Metanephros (tissue), 1 donor: Measurements from ENCODE around the gene FAM174C. TPM values are rescaled to one million over a fixed set of nuclear protein-coding genes. Genes with fewer than 3 reads are reported as not detected.

Experiments used
- total RNA-seq: library from RNA; depleted of rRNA; stranded (reverse); fragments of >200 nt; gene quantifications from one replicate; pipeline ENCODE4 v1.2.3, GENCODE V29; 2014

Gene FAM174C
- total RNA-seq = 16.6 TPM

GRCh38 chr19:1275260-1275975 is at the start of gene FAM174C:
TSS of gene FAM174C (plus strand) at chr19:1275530. CDS start at chr19:1275550, 20 bp downstream.

GRCh38 chr19:1237754-1238368 is 37.5 kb upstream of the FAM174C start, which contains the start of gene CBARP:
TSS of gene CBARP (minus strand) at chr19:1238005. CDS start at chr19:1236100, 1,905 bp downstream.

DNA sequence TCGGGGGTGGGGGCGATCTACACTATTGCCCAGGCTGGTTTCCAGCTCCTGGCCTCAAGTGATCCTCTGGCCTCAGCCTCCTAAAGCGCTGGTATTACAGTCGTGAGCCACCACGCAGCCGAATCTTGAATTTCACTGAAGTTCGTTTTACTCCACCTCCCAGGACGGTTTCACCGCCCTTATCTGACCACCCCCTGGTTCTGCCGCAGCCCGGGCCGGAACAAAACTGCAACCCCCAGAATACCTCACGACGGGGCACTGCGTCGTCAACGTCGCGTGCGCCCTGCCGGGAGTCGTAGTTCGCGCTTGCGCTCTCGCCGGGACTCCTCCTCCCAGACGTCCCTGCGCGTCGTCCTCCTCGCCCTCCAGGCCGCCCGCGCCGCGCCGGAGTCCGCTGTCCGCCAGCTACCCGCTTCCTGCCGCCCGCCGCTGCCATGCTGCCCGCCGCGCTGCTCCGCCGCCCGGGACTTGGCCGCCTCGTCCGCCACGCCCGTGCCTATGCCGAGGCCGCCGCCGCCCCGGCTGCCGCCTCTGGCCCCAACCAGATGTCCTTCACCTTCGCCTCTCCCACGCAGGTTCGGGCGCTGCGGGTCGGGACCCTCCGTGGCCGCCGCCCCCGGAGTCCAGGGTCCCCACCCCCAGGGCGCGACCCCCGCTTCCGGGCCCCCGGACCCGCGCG is 33.8 kb upstream of the FAM174C start, which contains the start of gene ATP5F1D:
ATP5F1D (plus strand) TSS at position 335 of the 679 bp plus-strand sequence; CDS start at position 435, 100 bp downstream.

DNA sequence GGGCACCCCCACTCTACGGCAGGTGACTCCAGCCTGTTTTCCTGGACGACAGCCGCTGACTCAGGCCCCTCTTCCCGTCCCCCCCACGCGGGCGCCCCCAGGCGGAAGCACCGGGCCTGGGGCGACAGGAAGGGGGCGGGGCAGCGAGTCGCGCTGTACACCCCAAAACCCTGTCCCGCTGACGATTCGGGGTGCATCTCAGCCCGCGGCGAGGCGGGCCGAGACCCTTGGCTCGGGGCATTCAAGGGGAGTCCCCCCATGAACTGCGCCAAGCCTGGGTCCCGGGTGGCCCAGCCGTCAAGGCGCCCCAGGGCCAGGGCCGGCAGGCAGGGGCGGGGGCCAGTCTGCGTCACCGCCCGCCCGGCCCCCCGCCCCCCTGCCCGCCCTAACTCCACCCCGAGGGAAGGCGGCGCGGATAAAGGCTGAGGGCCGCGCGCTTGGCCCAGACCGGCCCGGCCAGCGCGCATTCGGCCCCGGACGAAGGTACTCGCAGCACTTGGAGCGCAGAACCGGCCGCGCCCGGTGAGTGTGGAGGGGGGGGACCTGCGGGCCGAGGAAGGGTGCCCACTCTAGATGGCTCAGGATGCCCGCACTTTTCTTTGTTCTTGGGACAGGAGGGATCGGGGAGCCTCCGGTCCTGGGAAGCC is 27.1 kb upstream of the FAM174C start, which contains the start of gene MIDN:
MIDN (plus strand) TSS at position 445 of the 647 bp plus-strand sequence. CDS start 1,714 bp downstream, outside the sequence.

GRCh38 chr19:1269065-1269477 is 6.3 kb upstream of the FAM174C start, which contains the start of gene CIRBP:
TSS of gene CIRBP (plus strand) at chr19:1269332. CDS start at chr19:1270934, 1,602 bp downstream.

GRCh38 chr19:1285737-1286360 is 10.5 kb downstream of the FAM174C start, which contains the start of gene EFNA2:
TSS of gene EFNA2 (plus strand) at chr19:1285873. CDS start at chr19:1286169, 296 bp downstream.

Other genes with a start within 250 kb of the FAM174C start
- 194 TPM for gene CNN2, start 248.9 kb upstream of the FAM174C start, total RNA-seq
- gene ABCA7, start 235.4 kb upstream of the FAM174C start, total RNA-seq = 16.5 TPM
- gene ARHGAP45, start 208.4 kb upstream of the FAM174C start, total RNA-seq = 24.3 TPM
- gene POLR2E, start 180.2 kb upstream of the FAM174C start, total RNA-seq = 110 TPM
- gene GPX4, start 171.5 kb upstream of the FAM174C start, total RNA-seq = 175 TPM
- gene SBNO2, start 101.3 kb upstream of the FAM174C start, total RNA-seq = 26.6 TPM
- gene STK11, start 69.8 kb upstream of the FAM174C start, total RNA-seq = 78.9 TPM
- 2.3 TPM for gene CBARP, start 37.5 kb upstream of the FAM174C start, total RNA-seq
- 73.6 TPM for gene ATP5F1D, start 33.8 kb upstream of the FAM174C start, total RNA-seq
- 40.8 TPM for gene MIDN, start 26.9 kb upstream of the FAM174C start, total RNA-seq
- 748 TPM for gene CIRBP, start 6.2 kb upstream of the FAM174C start, total RNA-seq
- 2.9 TPM for gene EFNA2, start 10.3 kb downstream of the FAM174C start, total RNA-seq
- gene NDUFS7, start 108.4 kb downstream of the FAM174C start, total RNA-seq = 83.7 TPM
- gene GAMT, start 126.0 kb downstream of the FAM174C start, total RNA-seq = 63.8 TPM
- 59.6 TPM for gene DAZAP1, start 132.1 kb downstream of the FAM174C start, total RNA-seq
- 697 TPM for gene RPS15, start 162.9 kb downstream of the FAM174C start, total RNA-seq
- gene APC2, start 174.6 kb downstream of the FAM174C start, total RNA-seq = 1.7 TPM
- 37.7 TPM for gene C19orf25, start 203.7 kb downstream of the FAM174C start, total RNA-seq
- gene PCSK4, start 214.8 kb downstream of the FAM174C start, total RNA-seq = 9.4 TPM
- gene REEP6, start 215.7 kb downstream of the FAM174C start, total RNA-seq = 4.0 TPM
- 2.7 TPM for gene ADAMTSL5, start 237.5 kb downstream of the FAM174C start, total RNA-seq
- gene PLK5, start 248.5 kb downstream of the FAM174C start, total RNA-seq = 0.12 TPM